Esophagus mucosa (tissue), 1 donor: ENCODE results near the gene PIK3CB. TPM values are rescaled to one million over a fixed set of nuclear protein-coding genes. Genes with fewer than 3 reads are reported as not detected.
"Not testable (repeated sequence)": the region's sequence is repeated elsewhere in the genome, so short reads cannot be mapped to it uniquely, and the experiment has no call there.

ENCODE experiments used
- ATAC-seq: fragments of 200-7000 bp; cut with Tn5 transposase; one replicate; pipeline ENCODE4 v1.9.1; 2020
- total RNA-seq: library from RNA; stranded (reverse); gene quantifications from one replicate; pipeline ENCODE4 v1.2.4, GENCODE V29; 2023
- donor health status: DM: yes; HTN: yes; CAD: no.

Gene PIK3CB
- total RNA-seq: 22.8 TPM

GRCh38 chr3:138834596-138835396, at the start of gene PIK3CB:
TSS of gene PIK3CB (minus strand) at chr3:138834928. CDS start at chr3:138759343, 75,585 bp downstream.
- ATAC-seq: peak; percentile 98

DNA sequence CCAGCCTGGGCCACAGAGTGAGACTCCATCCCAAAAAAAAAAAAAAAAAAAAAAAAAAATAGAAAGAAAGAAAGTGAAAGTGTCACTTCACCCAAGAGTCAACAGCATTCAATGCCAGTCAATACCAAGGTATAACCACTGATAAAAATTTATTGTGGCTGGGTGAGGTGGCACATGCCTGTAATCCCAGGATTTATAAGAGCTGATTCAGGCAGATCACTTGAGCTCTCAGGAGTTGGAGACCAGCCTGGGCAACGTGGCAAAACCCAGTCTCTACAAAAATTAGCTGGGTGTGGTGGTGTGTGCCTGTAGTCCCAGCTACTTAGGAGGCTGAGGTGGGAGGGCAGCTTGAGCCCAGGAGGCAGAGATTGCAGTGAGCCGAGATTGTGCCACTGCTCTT, 46.5 kb upstream of the PIK3CB start:
- ATAC-seq: no peak

DNA sequence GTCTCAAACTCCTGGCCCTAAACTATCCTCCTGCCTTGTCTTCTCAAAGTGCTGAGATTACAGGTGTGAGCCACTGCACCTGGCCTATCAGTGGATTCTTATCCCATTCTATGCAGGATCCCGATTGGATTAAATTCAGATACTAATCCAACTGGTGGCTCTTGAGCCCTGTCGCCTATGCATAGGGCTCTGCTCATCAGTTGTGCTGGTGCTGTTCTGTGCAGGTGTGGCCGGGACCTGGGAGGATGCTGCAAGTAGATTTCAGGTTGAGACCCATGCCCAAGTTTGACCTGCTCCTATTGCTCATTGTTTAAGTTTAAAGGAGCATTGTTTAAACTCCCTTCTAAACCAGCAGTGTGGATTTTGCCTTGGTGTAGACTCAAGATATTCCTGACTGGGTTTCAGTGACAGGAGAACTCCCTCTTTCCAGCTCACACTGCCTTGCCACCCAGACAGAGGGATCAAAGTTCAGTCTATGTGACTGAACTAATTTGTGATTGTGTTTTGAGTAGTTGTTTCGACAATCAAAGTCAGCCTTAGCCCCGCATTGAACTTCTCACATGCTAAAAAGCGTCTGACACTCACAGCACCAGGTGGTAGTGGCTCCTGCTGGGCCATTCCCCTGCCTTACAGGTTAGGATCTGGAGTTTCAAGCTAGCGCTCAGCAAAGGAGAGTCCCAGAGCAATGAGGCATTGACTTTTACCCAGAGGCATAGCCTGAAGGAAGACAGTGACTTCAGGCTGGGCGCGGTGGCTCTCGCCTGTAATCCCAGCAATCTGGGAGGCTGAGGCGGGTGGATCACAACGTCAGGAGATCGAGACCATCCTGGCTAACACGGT, 45.0 kb upstream of the PIK3CB start:
- no peak for ATAC-seq

- peak; percentile 78 for ATAC-seq
Observed at GRCh38 chr3:138877226-138877625, 42.5 kb upstream of the PIK3CB start.

DNA sequence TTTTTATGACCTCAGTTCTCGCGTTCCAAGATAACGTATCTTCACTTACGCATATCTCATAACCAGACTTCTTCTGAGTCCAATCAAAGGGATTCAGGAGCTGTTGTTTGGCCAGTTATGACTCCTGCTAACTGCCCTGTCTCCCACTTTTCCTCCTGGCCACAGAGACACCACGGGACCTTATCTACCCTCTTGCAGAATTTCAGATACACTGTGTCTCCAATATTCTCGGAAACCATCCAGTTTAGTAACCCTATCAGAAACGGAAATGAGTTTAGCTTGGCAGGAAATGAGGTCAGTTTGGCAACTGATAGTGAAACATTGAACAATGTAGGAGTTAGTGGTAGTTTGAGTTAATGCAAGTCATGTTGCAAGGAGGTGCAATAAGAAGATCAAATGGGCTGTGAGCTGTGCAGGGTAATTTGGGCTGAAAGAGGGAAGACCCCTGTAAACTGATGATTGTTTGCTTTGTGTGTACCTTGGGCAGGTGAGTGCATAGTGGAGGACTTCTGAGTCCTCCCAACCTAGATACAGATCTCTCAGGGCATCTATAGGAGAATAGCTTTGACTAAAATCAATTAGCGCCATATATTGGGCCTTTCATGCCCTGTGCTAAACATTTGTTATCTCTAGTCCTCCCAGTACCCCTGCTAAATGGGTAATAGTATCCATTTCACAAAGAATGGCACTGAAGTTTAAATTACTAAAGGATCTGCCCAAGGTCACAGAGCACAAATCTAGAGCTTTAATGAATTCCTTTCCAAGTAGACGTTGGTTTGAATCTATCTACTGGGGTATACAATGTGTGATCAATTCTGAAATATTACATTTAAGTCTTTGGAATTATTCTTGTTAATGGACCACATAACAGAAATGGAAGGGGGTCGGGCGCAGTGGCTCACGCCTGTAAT, 41.3 kb upstream of the PIK3CB start:
- ATAC-seq: no peak

GRCh38 chr3:138875096-138875753, 40.5 kb upstream of the PIK3CB start:
- no peak for ATAC-seq

GRCh38 chr3:138873471-138874278, 38.9 kb upstream of the PIK3CB start:
- no peak for ATAC-seq

- ATAC-seq: no peak
Observed at GRCh38 chr3:138872632-138873031, 37.9 kb upstream of the PIK3CB start.

- no peak for ATAC-seq
Observed at GRCh38 chr3:138867996-138868395, 33.3 kb upstream of the PIK3CB start.

DNA sequence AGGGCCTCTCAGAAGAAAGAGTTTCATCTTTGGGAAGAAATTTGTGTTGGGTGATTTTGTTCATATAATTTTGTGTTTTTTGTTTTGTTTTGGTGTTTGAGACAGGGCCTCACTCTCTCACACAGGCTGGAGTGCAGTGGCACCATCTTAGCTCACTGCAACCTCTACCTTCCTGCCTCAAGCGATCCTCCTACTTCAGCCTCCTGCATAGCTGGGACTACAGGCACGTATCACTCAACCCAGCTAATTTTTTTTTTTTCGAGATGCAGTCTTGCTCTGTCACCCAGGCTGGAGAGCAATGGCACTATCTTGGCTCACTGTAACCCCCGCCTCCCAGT, 29.0 kb upstream of the PIK3CB start:
- no peak for ATAC-seq

DNA sequence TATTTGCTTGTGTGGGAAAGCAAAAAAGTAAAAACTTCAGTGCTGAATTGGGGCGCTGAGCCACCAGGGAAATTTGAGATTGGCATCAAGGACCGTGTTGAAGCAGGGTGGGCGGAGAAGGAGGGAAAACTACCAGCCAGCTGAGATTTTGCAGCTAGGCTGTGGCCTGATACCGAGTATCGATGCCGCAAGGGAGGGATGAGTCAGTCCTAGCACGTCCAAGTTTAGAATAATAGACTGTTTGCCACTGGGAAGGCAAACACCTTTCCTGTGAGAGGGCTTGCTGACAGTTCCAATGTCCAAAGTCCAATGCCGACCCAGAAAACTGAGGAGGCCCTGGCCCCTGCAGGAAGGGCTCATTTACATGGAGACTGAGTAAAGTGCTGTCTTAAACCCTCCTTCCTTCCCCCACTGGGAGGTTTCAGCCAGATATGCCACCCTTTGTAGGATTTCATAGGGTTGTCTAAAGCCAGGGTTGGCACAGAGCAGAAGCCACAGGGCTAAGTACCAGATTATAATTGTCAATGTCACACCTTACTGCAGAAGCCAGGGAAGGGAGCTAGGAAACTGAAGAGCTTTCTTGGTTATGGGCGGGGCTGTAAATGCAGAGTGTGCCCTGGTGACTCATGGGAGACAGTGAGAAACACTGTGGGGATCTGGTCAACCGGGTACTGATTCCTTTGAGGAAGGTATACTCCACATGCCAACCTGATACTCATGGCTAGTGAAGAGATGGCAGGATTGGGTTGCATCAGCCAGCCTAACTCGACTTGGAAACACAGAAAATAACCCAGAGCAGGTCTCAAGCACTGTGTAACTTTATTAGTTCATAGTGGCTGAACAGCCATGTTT, 28.4 kb upstream of the PIK3CB start:
- peak; percentile 97 for ATAC-seq

- peak; percentile 75 for ATAC-seq
Observed at GRCh38 chr3:138862531-138862923, 27.8 kb upstream of the PIK3CB start.

- no peak for ATAC-seq
Observed at GRCh38 chr3:138861798-138862197, 27.1 kb upstream of the PIK3CB start.

- ATAC-seq: no peak
Observed at GRCh38 chr3:138856799-138857198, 22.1 kb upstream of the PIK3CB start.

DNA sequence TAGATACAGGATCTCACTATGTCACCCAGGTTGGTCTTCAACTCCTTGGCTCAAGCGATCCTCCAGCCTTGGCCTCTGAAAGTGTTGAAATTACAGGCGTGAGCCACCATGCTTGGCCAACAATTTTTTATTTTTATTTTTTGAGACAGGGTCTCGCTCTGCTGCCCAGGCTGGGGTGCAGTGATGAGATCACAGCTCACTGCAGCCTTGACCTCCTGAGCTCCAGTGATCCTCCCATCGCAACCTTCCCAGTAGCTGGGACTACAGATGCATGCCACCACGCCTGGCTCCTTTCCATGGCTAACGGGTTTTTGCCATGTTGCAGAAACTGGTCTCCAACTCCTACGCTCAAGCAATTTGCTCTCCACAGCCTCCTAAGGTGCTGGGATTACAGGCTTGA, 20.2 kb upstream of the PIK3CB start:
- no peak for ATAC-seq

DNA sequence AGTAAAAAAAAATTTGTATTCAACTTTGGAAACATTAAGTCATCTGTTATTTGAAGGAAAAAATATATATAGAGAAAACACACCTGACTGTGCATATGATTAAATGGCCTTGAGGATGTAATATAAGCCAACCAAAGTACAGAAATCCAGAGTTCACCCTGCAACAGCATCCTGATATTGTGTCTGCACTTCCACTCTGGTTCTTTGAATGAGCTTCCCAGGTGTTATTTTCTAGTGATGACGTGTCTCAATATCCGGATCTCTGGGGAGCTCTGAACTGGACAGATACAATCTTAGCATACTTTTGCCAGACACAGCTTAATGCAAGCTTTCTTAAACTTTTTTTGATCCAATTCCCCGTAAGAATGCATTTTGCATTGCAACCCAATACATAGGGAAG, 19.5 kb upstream of the PIK3CB start:
- no peak for ATAC-seq

DNA sequence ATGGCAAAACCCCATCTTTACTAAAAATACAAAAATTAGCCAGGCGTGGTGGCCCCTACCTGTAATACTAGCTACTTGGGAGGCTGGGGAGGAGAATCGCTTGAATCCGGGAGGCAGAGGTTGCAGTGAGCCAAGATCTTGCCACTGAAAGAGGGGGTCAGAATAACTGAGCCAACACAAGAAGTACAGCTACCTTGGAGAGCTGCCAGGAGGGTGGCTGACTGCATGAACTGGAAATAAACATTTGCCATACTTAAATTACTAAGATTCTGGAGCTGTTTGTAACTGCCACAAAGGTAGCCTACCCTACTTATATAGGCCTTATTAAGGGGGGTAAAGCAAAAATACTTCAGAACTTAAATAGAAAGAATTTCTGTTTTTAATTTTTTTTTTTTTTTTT, 15.4 kb upstream of the PIK3CB start:
- no peak for ATAC-seq

GRCh38 chr3:138849222-138849940, 14.7 kb upstream of the PIK3CB start:
- no peak for ATAC-seq

DNA sequence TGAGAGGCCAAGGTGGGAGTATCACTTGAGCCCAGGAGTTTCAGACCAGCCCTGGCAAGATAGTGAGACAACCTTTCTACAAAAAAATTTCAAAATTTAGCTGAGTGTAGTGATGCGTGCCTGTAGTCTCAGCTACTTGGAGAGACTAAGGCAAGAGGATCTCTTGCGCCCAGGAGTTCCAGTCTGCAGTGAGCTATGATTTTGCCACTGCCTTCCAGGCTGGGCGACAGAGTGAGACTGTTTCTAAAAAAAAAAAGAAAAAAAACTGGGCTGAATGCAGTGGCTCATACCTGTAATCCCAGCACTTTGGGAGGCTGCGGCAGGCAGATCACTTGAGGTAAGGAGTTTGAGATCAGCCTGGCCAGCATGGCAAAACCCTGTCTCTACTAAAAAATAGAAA, 14.0 kb upstream of the PIK3CB start:
- ATAC-seq: no peak

DNA sequence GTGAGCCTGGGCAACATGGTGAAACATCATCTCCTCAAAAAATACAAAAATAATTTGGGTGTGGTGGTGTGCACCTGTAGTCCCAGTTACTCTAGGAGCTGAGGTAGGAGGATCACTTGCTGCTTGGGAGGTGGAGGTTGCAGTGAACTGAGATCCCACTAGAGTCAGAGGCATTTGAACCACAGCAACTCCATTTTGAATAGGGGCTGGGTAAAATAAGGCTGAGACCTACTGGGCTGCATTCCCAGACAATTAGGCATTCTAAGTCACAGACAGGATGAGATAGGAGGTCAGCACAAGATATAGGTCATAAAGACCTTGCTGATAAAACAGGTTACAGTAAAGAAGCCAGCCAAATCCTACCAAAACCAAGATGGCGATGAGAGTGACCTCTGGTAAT, 12.1 kb upstream of the PIK3CB start:
- not testable (repeated sequence) for ATAC-seq
